HG03103 (cell line): ENCODE measurements around the gene PPP1R36.
"Not testable (repeated sequence)": the region's sequence is repeated elsewhere in the genome, so short reads cannot be mapped to it uniquely, and the experiment has no call there.

Experiments
- ATAC-seq: cut with Tn5 transposase; IDR thresholded peaks from one replicate; pipeline ENCODE4 v1.9.1; 2021; ENCODE audit warnings: low read depth; ENCODE audit not compliant: unreplicated experiment

The PPP1R36 gene

GRCh38 chr14:64563696-64564095 is 13.9 kb downstream of the PPP1R36 start:
- ATAC-seq = no peak

DNA sequence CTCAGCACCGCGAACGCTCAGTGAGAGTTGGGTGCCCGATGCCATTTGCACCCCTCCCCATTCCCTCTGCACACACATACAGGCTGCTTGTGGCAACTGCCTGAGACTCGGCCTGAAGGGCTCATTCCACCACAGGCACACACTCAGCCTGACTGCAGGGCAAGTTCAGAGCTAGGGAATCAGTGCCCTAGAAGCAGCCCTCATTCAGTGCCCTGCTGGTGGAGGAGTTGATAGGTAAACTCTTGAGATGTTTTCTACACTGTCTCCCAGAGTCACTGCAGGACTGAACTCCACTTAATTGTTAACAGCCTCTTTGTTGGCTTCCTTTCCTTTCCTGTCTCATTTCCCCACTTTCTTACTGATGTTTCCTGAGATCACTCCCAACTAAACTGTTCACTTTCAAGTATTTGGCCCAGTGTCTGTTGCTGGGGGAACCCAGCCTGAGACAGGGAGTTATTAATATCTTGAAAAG is 16.9 kb downstream of the PPP1R36 start:
- ATAC-seq = no peak

DNA sequence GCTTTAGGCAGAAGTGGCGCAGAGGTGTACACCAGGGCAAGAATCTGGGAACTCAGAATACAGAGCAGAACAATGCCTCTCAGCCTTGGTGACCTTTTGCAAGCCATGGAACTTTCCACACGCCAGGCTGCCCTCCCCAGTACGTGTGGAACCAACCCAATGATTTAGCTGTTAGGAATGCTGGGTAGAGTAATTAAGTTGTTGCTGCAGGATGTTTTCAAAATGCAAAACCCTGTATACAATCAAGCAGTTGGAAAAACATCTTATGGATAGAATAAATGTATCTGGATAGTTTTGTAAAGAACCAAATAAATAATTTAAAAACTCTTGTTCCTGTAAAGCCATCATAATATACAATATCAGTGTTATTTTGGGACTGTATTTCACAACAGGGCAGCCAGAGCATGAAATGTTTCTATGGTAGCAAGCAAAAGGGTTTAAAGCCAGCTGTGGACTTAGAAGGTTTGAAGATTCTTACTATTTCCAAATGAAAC is 19.4 kb downstream of the PPP1R36 start:
- no peak for ATAC-seq

DNA sequence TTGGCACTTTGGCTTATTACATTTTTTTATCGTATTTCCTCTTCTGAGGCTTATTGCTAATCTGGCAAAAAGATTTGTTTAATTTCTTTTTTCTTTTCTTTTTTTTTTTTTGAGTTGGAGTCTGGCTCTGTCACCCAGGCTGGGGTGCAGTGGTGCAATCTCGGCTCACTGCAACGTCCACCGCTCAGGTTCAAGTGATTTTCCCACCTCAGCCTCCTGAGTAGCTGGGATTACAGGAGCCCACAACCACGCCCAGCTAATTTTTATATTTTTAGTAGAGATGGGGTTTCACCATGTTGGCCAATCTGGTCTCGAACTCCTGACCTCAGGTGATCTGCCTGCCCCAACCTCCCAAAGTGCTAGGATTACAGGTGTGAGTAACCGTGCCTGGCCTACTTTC is 19.9 kb downstream of the PPP1R36 start:
- ATAC-seq = not testable (repeated sequence)

DNA sequence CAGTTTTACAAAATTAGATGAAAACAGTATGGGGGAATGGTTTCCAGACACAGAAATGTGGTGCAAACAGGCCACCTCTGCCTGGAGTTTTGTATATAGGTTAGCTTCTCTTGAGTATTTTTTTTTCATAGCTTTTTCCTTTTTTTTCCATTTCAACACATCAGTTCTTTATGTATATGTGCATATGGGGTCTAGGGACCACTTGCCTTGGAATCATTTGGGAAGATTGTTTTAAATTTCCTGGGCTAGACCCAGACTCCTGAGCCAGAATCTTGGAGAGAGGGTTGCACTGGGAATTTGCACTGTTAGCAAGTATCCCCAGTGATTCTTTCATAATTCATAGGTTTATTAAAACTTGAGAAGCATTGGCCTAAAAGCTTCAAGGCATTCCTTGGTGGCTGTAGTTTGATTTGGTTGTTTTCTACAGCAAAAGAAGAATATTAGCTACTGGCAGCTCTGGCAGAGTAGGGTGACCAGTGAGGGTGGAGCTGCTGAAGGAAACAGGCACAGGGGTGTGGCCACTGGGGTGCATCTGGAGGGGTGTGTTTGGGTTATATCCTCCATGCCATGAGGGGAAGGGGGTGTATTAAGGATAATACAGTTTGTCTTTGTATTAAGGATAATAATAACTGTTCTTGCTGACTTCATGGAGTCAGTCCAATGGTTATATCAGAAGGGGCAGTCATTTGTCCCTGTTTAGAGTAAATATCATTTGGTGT is 22.8 kb downstream of the PPP1R36 start:
- ATAC-seq = no peak

- no peak for ATAC-seq
Measured at GRCh38 chr14:64573109-64573508, 23.3 kb downstream of the PPP1R36 start.

DNA sequence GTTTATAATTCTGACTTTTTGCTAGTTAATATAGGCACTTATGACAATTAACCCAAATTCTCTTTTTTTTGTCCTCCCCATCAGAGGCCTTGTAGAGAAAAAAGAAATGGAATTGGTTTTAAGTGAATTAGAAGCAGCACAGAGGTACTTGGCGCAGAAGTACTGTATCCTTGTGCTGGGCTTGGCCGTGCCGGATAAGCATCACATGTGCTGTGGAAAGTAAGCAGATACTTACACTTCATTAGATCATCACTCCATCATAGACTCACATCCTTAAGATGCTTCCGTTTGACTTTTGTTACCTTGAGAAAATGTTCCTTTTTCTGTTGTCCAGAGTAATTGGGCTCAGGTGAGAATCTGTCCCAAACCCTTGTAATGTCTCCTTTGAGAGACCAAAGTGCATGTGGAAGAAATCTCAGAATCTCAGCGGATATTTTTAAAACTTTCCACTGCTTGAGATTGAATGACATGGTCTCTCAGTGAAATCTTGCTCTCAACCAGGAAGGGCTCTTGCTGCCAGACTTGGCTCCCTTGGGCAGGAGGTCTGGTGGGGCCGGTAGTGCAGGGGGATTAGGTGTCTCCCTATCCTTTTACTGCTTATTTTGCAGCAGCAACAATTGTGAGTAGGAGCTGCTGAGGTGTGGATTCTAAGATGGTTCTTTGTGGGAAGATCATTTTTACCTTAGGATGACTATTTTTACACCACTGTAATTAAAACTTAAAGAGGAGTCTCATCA is 24.8 kb downstream of the PPP1R36 start:
- ATAC-seq = no peak

DNA sequence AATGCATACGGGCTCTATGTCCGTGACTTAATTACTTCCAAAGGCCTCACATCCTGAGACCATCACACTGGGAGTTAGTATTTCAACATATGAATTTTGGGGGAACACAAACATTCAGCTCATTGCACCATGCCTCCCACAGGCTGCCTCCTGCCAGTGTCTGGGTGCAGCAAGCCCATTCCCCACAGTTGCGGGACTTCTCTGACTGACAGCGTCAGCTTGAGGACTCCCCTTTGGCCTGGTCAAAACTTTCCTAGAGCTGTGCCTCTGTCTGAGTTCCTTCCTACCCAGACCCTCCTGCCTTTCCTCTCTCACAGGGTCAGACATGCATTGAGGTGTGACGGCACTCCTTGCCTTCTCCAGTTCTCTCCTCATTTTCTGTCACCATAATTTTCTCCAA is 27.4 kb downstream of the PPP1R36 start:
- ATAC-seq = no peak

GRCh38 chr14:64580467-64580866 is 30.7 kb downstream of the PPP1R36 start:
- no peak for ATAC-seq

DNA sequence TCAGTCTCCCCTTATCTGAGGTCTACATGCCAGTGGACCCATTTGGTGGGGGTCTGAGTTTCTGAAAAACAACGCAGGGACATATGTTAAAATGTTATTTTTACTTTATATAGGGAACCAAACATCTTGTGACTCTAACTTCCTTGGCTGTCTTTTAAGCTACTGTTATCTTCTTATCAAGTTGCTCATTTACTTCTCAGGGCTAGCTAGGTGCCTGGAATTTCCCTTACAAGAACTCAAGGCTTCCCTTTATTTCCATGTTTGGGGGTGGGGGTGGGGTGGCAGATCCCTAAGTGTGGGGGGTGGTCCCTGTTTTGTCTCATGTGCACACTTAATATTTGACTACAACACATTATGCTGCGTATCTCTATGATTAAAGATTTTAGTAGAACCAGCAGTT is 31.6 kb downstream of the PPP1R36 start:
- no peak for ATAC-seq

DNA sequence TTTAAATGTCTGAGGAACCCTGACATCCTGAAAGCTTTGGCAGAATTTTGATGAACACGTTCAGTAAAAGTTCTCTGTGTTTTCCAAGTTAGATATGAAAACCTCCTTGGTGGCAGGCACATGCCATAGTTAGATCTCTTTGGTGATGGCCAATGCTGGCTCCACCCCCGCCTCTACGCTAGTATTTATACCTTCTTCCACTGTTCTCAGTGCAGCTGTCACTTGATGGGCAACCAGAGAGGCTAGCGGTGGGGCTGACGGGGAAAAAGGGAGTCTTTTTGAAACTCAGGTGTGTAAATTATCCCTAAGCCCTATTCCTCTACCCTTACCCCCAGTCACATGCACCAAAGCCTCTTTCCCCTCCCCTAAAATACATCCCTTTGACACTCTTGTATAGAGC is 32.1 kb downstream of the PPP1R36 start:
- ATAC-seq = no peak

DNA sequence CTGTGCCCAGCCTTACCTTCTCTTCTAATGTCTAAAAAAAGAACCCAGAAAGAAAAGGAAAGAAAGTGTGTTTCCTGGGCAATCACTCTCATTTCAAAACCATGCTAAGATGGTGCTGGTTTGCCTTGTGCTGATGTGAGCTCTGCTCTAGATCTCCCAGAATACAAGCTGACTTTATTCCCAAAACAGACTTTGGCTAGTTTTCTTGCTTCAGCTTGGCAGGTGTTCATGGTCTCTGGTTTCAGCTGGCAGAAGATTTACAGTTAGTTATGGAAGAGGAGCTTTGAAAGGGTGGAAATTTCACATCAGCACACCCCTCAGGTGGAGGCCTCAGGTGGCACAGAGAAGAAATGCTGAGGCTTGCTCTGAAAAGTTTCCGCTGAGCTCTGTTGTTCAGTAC is 34.4 kb downstream of the PPP1R36 start:
- no peak for ATAC-seq

DNA sequence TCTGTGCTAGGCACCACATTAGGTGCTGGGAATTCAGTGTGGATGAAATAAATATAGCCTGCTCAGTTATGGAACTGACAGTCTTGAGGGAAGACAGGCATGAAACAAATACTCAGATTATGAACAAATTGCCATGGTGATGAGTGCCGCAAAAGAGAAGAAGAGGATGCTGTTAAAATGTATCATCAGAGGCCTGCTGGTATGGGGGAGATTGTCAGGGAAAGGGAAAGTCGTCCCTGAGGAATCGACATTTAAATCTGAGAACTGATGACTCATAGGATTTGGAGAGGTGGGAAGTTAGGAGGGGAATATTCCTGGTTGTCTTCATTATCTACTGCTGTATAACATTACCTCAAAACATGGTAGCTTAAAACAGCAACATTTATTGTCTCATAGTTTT is 42.0 kb downstream of the PPP1R36 start:
- ATAC-seq = no peak

GRCh38 chr14:64594438-64594837 is 44.7 kb downstream of the PPP1R36 start:
- ATAC-seq = no peak

DNA sequence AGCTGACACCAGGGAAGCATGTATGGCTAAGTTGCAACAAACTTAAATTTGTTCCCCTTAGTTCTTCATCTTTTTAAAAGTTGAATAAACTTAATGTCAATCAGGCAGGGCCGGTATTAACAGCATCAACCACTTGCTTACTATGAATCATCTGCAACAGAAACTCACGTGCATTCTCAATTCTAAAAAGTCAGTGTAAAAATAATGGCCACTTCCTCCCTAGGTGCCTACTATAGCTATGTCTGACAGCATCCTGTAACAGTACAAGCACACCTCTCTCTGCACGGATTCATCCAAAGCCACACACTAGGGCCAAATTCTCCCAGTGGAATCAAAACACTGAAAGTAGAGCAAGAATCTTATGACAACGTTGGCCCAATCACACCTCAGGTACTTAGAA is 48.6 kb downstream of the PPP1R36 start:
- no peak for ATAC-seq

DNA sequence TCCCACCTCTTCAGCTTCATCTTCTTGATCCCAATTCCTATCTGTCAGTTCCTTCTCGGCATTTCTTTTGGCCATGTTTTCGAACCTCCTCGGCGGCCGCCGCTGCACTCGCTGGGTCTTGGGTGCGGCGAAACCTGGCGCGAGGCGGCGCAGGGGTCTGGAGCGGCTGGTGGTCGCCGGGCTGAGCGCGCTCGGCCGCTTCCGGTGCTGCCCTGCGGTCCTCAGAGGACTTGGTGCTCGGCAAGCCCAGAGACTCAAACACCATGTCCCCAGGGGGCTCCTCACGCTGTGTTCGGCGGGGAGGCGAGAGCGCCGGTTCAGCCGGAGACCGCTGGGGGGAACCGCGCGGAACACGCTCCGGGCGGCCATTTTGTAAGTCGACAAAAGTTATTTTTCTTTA is 51.8 kb downstream of the PPP1R36 start:
- no peak for ATAC-seq

GRCh38 chr14:64602826-64603225 is 53.1 kb downstream of the PPP1R36 start:
- ATAC-seq = no peak

DNA sequence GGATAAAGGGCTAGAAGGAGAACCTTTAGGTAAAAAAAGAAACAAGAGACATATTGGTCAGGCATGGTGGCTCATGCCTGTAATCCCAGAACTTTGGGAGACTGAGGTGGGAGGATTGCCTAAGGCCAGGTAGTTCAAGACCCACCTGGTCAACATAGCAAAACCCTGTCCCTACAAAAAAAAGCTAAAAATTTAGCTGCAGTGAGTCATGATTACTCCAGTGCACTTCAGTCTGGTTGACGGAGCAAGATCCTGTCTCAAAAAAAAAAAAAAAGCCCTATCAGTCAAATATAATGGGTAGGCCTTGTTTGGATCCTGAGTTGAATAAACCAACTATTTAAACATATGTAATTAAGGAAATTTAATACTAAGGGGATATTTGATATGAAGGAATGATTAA is 54.2 kb downstream of the PPP1R36 start:
- ATAC-seq = no peak

DNA sequence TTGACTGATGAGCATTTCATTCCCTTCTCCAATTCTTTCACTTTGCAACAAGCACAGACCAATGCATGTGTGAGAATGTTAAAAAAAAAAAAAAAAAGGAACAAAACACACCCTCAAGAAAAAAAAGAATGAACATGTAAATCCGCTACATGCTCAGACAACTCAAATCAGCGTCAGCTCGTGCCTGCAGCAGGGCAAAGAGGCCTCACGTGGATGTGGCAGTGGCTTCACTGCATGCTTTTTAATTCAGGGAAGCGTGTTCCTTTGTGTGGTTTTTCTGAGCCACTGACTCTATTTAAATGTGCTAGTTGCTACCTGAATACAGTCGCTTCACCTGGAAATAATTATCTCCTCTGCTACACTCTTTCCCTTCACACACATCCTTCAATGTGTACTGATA is 55.1 kb downstream of the PPP1R36 start:
- no peak for ATAC-seq

DNA sequence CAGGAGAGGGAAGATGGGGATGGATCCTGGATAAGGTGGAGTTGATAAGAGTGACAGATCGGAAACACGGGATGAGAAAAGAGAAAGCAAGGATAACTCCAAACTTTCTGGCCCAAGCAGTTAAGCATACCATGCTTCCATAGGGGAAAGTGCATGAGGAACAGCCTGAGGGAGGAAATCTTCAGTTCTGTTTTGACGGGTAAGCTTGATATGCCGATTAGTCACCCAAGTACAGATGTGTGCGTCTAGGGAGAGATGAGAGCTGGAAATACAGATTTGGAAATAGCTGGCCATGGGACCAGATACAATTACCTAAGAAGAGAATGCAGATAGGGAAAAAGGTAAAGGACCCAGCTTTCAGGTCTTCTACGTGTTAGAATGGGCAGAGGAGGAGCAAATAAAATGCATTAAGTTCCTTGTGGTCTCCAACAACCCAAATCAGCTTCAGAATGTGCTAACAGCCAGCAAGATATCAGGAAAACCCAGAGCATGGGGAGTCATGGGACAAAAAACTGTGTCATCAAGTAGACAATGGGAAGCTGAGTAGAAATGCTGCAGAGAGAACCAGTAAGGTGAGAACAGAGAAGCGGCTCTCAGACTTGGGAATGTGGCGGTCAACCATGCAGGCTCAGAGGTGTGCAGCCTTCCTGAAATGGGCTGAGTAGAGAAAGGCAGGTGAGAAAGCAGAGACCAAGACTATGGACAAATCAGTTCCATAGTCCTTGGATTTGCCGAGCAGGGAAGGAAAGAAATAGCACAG is 56.3 kb downstream of the PPP1R36 start:
- no peak for ATAC-seq

DNA sequence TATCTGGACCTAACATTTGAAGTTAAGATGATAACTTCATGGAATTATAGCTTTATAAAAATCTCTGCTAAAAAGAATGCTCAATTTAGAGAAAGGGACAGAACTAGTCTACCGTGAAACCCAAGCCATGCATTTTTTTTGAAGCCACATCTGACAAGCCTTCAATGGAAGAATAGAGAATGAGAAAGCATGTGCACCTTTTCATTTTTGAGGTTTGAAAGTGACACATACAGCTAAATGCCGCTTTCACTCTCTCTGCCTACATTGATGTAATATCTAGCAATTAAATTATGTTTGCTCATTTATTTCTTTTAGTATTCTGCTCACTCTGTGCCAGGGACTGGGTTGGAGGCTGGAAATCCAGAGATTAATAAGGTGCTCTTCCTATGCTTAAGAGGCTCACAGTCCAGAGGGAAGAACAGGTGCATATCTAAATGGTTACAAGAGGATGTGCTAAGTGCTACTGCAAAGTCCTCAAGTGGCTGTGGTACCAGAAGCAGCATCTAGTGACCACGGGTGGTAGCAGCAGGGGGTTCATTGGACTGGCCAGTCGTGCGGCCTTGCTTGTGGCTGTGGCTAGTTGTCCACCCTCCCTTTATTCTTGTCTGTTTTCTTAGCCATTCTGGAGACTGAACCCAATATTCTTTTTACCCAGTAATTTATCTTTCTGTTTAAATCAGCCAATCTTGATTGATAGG is 60.4 kb downstream of the PPP1R36 start:
- no peak for ATAC-seq
